Liver (tissue), 9 donors: Measurements from ENCODE around the gene VWA5B1. TPM values are rescaled to one million over a fixed set of nuclear protein-coding genes. Genes with fewer than 3 reads are reported as not detected.

Experiments used
- DNase-seq: peaks from one replicate; pipeline ENCODE4 v3.0.0-alpha.2; 2017; ENCODE audit warnings: low spot score
- H3K27ac ChIP-seq, 2 donors: one replicate each; pipeline ENCODE4 v1.7.0; 2013; ENCODE audit warnings: inconsistent platforms in 2 of 2, low read length in 2 of 2, control low read depth in 1 of 2, low read depth in 1 of 2, mild to moderate bottlenecking in 1 of 2
- H3K27me3 ChIP-seq, 4 donors: one replicate each; pipeline versions ENCODE4 v1.6.1 to v1.7.0; 2013; ENCODE audit warnings: low read length in 3 of 4, inconsistent platforms in 1 of 4, mild to moderate bottlenecking in 1 of 4, moderate library complexity in 1 of 4; ENCODE audit not compliant: control insufficient read depth in 4 of 4, insufficient read depth in 4 of 4
- H3K36me3 ChIP-seq, 4 donors: one replicate each; pipeline versions ENCODE4 v1.6.1 to v1.7.0; 2013; ENCODE audit warnings: low read length in 3 of 4, mild to moderate bottlenecking in 3 of 4, low read depth in 1 of 4, moderate library complexity in 1 of 4; ENCODE audit not compliant: control insufficient read depth in 4 of 4, insufficient read depth in 3 of 4
- H3K4me1 ChIP-seq, 4 donors: one replicate each; pipeline versions ENCODE4 v1.6.1 to v1.7.0; 2013; ENCODE audit warnings: low read length in 3 of 4, mild to moderate bottlenecking in 3 of 4, moderate library complexity in 1 of 4; ENCODE audit not compliant: control insufficient read depth in 4 of 4, insufficient read depth in 4 of 4
- H3K4me3 ChIP-seq, 3 donors: one replicate each; pipeline versions ENCODE4 v1.6.1 to v1.7.0; 2013; ENCODE audit warnings: low read length in 3 of 3, control low read depth in 1 of 3, low read depth in 1 of 3, mild to moderate bottlenecking in 1 of 3
- H3K9ac ChIP-seq, 2 donors: one replicate each; pipeline ENCODE4 v1.7.0; 2013; ENCODE audit warnings: low read length in 2 of 2, mild to moderate bottlenecking in 2 of 2, moderate library complexity in 2 of 2, control low read depth in 1 of 2, low read depth in 1 of 2
- H3K9me3 ChIP-seq, 4 donors: one replicate each; pipeline versions ENCODE4 v1.6.1 to v1.7.0; 2013; ENCODE audit warnings: low read length in 3 of 4; ENCODE audit not compliant: control insufficient read depth in 4 of 4
- EGR1 ChIP-seq, 2 donors: IDR thresholded peaks; 2 replicates each; pipeline ENCODE4 v1.6.1; 2016 to 2018; ENCODE audit warnings: antibody characterized with exemption in 2 of 2, low read depth in 2 of 2
- FOXA2 ChIP-seq: IDR thresholded peaks from 2 replicates; pipeline ENCODE4 v1.6.1; 2016; ENCODE audit warnings: antibody characterized with exemption
- HNF4G ChIP-seq: IDR thresholded peaks from 2 replicates; pipeline ENCODE4 v1.6.1; 2016; ENCODE audit warnings: antibody characterized with exemption
- NR2F2 ChIP-seq: IDR thresholded peaks from 2 replicates; pipeline ENCODE4 v1.6.1; 2016; ENCODE audit warnings: antibody characterized with exemption
- RXRA ChIP-seq, 2 donors: IDR thresholded peaks; 2 replicates each; pipeline ENCODE4 v1.6.1; 2017 to 2018; ENCODE audit warnings: antibody characterized with exemption in 2 of 2, mild to moderate bottlenecking in 1 of 2
- YY1 ChIP-seq: IDR thresholded peaks from 2 replicates; pipeline ENCODE4 v1.6.1; 2016; ENCODE audit warnings: antibody characterized with exemption, mild to moderate bottlenecking
- WGBS: extraction: QIAGEN DNeasy Blood & Tissue Kit; methylation state at CpG from one replicate; pipeline ENCODE4 v1.1.7; 2013; 5-methylcytosine and 5-hydroxymethylcytosine counted together
- polyA plus RNA-seq, 2 donors: library from polyadenylated mRNA; stranded (reverse) in 1 of 2; unstranded in 1 of 2; fragments of 200-250 nt in 1 of 2; fragments of >200 nt in 1 of 2; fragmentation: Nextera tagmentation in 1 of 2; extraction: Ambion mirVana in 1 of 2; gene quantifications; one replicate each; pipeline versions ENCODE4 v1.2.1 to v1.2.3, GENCODE V29; 2013 to 2015
- total RNA-seq, 2 donors: library from RNA; depleted of rRNA; stranded (reverse); fragments of >200 nt; gene quantifications; one replicate each; pipeline ENCODE4 v1.2.3, GENCODE V29; 2014
- TF ChIP-seq, protein P1 (sequence below): fragments of 150-350 bp; IDR thresholded peaks from 2 replicates; pipeline ENCODE4 v1.5.1; 2017; ENCODE audit warnings: improper control_type of control experiment, low read depth, low read length; ENCODE audit not compliant: missing input control
- TF ChIP-seq, protein P2 (sequence below): IDR thresholded peaks from 2 replicates; pipeline ENCODE4 v1.6.1; 2016; ENCODE audit warnings: antibody characterized with exemption, mild to moderate bottlenecking
- donor health status: healthy.
- donor health status: healthy.
- donor health status: healthy.
- donor health status: healthy.
- donor health status: healthy.

The VWA5B1 gene
- total and polyA plus RNA-seq, 4 donors, result not detected

DNA sequence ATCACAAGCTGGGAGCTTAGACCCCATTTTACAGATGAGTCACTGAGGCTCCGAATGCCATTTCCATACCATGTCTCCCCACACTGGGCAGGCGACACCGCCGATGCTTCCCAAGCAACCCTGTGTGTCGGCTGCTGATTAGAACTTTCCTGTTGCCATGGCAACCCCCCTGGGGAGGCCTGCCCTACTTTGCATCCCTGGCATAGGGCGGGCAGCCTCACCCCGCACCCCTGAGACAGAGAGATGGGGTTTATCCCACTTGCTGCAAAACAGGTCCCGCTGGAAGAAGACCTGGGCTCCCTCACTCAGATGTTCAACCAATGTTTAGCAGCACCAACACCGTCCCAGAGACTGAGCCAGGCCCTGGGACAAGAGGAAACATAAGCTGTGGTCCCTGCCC, 113.8 kb downstream of the VWA5B1 start:
- Histone ChIP-seq H3K36me3 (no peaks in the 10 kb centered on the region), H3K27ac (no peak overlapping the region), H3K27me3 (peaks cover 0 to 5% (median 1%) of the 10 kb centered on the region in 4 donors), H3K4me3 (no peak overlapping the region), H3K4me1 (no peaks in the 10 kb centered on the region), H3K9me3 (no peaks in the 10 kb centered on the region), H3K9ac (no peak overlapping the region)
- DNase-seq, result no peak
- WGBS, result 63% methylated on average over 9 of the region's 9 CpGs
- TF ChIP-seq EGR1 (IDR thresholded peaks at IDR 0.05; ENCODE audit: low read depth in 2 of 2), result no peak
- no peak for TF ChIP-seq HNF4G
- TF ChIP-seq, protein P1, sequence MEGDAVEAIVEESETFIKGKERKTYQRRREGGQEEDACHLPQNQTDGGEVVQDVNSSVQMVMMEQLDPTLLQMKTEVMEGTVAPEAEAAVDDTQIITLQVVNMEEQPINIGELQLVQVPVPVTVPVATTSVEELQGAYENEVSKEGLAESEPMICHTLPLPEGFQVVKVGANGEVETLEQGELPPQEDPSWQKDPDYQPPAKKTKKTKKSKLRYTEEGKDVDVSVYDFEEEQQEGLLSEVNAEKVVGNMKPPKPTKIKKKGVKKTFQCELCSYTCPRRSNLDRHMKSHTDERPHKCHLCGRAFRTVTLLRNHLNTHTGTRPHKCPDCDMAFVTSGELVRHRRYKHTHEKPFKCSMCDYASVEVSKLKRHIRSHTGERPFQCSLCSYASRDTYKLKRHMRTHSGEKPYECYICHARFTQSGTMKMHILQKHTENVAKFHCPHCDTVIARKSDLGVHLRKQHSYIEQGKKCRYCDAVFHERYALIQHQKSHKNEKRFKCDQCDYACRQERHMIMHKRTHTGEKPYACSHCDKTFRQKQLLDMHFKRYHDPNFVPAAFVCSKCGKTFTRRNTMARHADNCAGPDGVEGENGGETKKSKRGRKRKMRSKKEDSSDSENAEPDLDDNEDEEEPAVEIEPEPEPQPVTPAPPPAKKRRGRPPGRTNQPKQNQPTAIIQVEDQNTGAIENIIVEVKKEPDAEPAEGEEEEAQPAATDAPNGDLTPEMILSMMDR, result no peak
- no peak for TF ChIP-seq NR2F2
- TF ChIP-seq FOXA2, result no peak
- no peak for TF ChIP-seq RXRA (IDR thresholded peaks at IDR 0.05)
- TF ChIP-seq, protein P2, sequence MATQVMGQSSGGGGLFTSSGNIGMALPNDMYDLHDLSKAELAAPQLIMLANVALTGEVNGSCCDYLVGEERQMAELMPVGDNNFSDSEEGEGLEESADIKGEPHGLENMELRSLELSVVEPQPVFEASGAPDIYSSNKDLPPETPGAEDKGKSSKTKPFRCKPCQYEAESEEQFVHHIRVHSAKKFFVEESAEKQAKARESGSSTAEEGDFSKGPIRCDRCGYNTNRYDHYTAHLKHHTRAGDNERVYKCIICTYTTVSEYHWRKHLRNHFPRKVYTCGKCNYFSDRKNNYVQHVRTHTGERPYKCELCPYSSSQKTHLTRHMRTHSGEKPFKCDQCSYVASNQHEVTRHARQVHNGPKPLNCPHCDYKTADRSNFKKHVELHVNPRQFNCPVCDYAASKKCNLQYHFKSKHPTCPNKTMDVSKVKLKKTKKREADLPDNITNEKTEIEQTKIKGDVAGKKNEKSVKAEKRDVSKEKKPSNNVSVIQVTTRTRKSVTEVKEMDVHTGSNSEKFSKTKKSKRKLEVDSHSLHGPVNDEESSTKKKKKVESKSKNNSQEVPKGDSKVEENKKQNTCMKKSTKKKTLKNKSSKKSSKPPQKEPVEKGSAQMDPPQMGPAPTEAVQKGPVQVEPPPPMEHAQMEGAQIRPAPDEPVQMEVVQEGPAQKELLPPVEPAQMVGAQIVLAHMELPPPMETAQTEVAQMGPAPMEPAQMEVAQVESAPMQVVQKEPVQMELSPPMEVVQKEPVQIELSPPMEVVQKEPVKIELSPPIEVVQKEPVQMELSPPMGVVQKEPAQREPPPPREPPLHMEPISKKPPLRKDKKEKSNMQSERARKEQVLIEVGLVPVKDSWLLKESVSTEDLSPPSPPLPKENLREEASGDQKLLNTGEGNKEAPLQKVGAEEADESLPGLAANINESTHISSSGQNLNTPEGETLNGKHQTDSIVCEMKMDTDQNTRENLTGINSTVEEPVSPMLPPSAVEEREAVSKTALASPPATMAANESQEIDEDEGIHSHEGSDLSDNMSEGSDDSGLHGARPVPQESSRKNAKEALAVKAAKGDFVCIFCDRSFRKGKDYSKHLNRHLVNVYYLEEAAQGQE, result no peak
- TF ChIP-seq YY1, result no peak

Other genes starting within 250 kb of the VWA5B1 start
- gene PLA2G5, start 220.7 kb upstream of the VWA5B1 start, total RNA-seq, result 1 to 10 TPM in 1 of 2 donors, not detected in 1; 2.0 TPM
- gene PLA2G5, start 220.7 kb upstream of the VWA5B1 start, polyA plus RNA-seq, result 1 to 10 TPM; 2.3 to 2.9 TPM
- gene PLA2G2D, start 171.3 kb upstream of the VWA5B1 start, total RNA-seq, result under 1 TPM; 0.08 to 0.14 TPM
- under 1 TPM in 1 of 2 donors, not detected in 1; 0.06 TPM for gene PLA2G2D, start 171.3 kb upstream of the VWA5B1 start, polyA plus RNA-seq
- gene PLA2G2F, start 151.6 kb upstream of the VWA5B1 start, total RNA-seq, result under 1 TPM in 1 of 2 donors, not detected in 1; under 0.01 TPM
- not detected for gene PLA2G2F, start 151.6 kb upstream of the VWA5B1 start, polyA plus RNA-seq
- gene UBXN10, start 104.8 kb upstream of the VWA5B1 start, total RNA-seq, result 1 to 10 TPM; 1.1 to 2.3 TPM
- gene UBXN10, start 104.8 kb upstream of the VWA5B1 start, polyA plus RNA-seq, result 1 to 10 TPM in 1 of 2 donors, under 1 TPM in 1; 0.50 to 1.1 TPM
- gene PLA2G2C, start 104.4 kb upstream of the VWA5B1 start, total RNA-seq, result not detected
- gene PLA2G2C, start 104.4 kb upstream of the VWA5B1 start, polyA plus RNA-seq, result not detected
- gene CAMK2N1, start 195.3 kb downstream of the VWA5B1 start, total RNA-seq, result 10 to 100 TPM; 12.3 to 13.0 TPM
- 10 to 100 TPM; 14.9 to 15.1 TPM for gene CAMK2N1, start 195.3 kb downstream of the VWA5B1 start, polyA plus RNA-seq
- 10 to 100 TPM in 1 of 2 donors, 1 to 10 TPM in 1; 9.5 to 17.1 TPM for gene MUL1, start 217.3 kb downstream of the VWA5B1 start, total RNA-seq
- 10 to 100 TPM; 16.6 to 19.4 TPM for gene MUL1, start 217.3 kb downstream of the VWA5B1 start, polyA plus RNA-seq